NCI-H2196 (cell line): ENCODE results near the gene MAST4.

Source experiments
- DNase-seq: peaks from one replicate; lab custom pipeline; 2025; ENCODE audit not compliant: unreplicated experiment; lab: John Stamatoyannopoulos, UW

Gene MAST4

GRCh38 chr5:66985417-66985816 lies 389.2 kb downstream of the MAST4 start:
- no peak for DNase-seq

- no peak for DNase-seq
Observed at GRCh38 chr5:66986009-66986408, 389.8 kb downstream of the MAST4 start.

GRCh38 chr5:66986534-66986933 lies 390.3 kb downstream of the MAST4 start:
- DNase-seq = no peak

DNA sequence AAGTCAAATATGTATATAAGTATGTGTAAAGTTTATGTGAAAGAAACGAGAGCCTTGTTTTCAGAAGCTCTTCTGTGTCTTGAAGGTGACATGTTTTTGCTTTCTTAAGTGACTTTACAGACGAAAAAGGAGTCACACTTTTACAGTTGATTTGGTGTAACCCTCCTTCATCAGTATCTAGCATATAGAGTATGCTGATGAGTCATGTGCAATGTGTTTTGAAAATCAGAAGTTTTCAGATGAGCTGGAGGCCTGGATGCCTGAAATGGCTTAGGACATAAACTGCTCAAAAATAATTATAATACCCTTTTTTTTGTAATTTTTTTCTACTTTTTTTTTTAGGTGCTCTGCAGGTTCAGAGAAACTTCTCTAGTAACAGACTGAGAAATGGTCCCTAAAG lies 390.9 kb downstream of the MAST4 start:
- no peak for DNase-seq

- DNase-seq = no peak
Observed at GRCh38 chr5:66987540-66987939, 391.3 kb downstream of the MAST4 start.

DNA sequence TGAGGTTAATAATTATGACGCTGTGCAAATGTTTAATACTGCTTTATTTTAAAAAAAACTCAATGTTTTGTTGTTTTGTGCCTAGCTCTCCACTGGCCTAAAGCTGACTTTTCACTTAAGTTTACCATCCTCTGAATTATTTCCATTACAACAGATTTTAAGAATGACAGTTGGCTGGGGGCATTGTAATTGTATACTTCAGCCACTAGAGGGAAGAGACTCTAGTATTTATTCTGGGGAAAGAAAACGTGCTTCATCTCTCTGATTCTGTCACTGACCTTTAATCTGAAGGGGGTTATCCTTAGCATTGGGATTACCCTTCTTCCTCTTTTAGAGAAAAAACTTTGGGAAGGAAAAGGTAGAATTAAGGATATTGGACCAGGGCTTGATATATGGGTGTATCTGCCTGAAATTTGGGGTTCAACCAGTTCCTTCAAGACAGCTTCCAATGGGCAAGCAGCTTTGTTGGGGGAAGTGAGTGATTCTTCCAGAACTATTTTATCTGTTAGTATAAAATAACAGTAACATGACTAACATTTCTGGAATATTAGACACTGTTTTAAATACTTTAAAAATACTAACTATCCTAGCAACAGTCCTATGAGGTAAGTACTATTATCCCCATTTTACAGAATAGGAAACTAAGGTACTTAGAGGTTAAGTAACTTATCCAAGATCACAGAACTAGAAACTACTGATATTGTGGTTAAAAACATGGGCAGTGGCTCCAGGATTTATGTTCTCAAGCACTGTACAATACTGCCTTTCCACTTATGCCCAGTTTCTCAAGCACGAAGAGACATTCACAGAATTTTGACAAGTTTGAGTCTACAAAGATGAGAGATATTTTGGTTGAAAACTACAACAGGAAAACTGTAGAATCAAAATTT lies 392.0 kb downstream of the MAST4 start:
- no peak for DNase-seq

- no peak for DNase-seq
Observed at GRCh38 chr5:66989286-66989685, 393.1 kb downstream of the MAST4 start.

GRCh38 chr5:66989781-66990180 lies 393.6 kb downstream of the MAST4 start:
- no peak for DNase-seq

DNA sequence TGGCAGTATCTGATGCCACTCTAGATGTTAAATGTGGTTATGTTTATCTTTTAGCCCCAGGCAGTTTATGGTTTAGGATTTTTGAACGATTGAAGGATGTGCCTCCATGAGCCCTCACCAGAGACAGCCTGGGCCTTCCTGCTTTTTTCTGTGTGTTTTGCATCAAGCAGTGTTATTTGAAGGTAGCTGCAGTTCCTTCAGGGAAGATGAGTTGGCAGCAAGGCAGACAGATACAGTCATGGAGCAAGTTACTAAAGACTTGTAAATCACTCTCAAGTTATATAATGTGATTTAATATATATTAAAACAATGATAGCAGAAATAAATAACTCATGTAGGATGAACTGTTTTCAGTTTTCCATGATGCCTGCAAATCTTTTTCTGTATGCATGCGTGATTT lies 395.6 kb downstream of the MAST4 start:
- no peak for DNase-seq

DNA sequence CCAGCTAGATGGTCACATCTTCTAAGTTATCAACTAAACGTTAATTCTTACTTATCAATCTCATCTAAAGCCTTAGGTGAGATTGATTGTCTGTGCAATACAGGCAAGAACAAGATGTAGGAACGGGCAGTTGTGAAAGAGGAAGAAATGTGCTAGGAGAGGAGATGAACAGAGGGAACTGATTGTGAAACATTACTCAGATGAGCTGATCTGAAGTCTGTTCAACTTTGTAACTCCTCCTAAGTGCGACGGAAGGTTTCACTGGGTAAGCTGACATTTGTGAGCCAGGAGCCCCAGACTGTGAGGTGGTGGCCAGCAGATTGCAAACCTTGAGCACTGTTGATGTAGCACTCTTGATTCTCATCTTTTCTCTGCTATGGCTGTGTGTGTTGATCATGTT lies 396.4 kb downstream of the MAST4 start:
- no peak for DNase-seq

DNA sequence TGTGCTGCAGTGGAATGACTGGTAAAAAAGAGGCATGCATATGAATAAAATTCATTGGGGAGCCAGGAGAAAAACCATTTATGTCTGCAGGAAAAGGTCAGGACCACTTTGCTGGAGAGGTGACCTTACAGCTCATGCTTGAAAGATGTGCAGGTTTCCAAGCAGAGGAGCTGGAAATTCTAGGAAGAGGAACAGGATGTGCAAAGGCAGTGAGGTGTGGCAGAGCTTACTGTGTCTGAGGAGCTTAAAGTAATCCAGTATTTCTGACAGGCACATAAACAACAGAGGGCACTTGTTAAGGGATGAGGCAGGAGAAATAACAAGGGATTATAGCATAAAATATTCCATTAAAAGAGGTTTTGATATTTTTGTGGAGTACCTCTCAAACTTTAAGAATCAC lies 397.3 kb downstream of the MAST4 start:
- no peak for DNase-seq

DNA sequence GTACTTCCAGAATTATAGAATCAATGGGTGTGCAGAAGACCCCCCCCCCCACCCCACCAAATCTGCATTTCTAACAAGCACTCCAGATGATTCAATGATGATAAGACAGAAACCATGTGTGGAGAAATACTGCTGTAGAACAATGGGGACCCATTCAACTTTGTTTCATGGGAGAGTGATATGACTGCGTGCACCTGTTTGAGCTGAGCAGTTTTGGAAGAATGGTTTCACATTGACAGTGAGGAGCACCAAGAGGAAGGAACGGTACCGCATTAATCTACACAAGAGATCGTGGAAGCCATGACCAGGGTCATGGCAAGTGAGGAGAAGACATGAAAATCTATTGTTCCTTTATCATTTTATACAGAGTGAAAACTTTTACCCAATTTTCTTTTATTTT lies 397.7 kb downstream of the MAST4 start:
- no peak for DNase-seq

DNA sequence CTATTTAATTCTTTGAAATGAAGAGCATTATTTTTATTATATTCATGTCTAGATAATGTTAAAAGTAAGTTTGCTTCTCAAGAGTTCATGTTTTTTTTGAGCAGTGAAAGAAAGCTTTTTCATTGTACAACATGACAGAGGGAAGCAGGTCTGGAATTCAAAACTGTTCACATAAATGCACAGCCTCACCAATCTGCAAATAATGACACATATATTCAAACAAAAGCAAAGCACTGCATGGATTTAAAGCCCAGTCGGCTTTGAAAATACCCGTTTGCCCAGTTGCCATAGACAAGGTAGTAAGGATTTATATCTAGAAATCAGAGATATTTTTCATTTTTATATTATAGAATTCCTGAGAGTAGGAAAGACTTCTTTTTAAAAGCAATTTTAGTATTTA lies 398.6 kb downstream of the MAST4 start:
- no peak for DNase-seq

- no peak for DNase-seq
Observed at GRCh38 chr5:67000794-67001475, 404.7 kb downstream of the MAST4 start.

DNA sequence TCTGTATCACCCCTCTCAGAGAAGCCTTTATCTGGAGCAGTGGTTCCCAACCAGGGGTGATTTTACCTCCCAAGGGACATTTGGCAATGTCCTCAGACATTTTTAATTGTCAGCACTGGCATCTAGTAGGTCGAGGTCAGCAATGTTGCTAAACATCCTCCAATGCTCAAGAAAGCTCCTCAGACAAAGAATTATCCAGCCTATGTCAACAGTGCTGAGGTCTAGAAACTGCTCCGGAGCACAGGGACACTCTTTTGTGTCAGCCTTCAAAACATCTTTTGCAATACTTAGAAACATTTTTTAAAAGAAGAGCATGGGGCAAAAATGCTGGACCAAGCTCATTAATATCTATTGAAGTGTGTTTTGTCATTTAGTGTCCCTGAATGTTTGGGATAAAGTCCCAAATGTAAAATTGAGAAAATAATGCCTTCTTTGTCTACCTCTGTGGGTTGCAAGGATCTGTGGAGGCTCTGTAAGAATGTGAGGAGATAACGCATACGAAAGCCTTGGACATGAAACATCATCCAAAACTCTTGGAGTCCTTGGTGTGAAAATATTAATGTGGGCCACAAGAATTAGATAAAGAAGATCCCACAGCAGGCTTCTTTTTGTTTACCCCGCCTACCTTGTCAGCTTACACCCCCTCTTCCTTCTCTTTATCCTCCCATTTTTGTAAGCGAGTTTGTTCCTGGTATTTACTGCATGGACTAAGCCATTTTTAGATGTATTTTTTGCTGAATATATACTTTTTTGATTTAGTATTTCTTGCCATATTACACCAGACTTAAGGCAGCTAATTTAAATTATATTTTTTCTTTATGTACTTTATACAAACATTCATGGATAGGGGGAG lies 406.9 kb downstream of the MAST4 start:
- DNase-seq = no peak

GRCh38 chr5:67003685-67003934 lies 407.4 kb downstream of the MAST4 start:
- no peak for DNase-seq

GRCh38 chr5:67003935-67004729 lies 407.9 kb downstream of the MAST4 start:
- peak; percentile 60 for DNase-seq

- DNase-seq = no peak
Observed at GRCh38 chr5:67004730-67005350, 408.6 kb downstream of the MAST4 start.

GRCh38 chr5:67005737-67006499 lies 409.7 kb downstream of the MAST4 start:
- no peak for DNase-seq

GRCh38 chr5:67006500-67006848 lies 410.3 kb downstream of the MAST4 start:
- DNase-seq = no peak
